ENCODE measurements around the gene RNF112. TPM values are rescaled to one million over a fixed set of nuclear protein-coding genes. Genes with fewer than 3 reads are reported as not detected.

RNF112 gene
- polyA plus RNA-seq, 1 donor from 2014 or later: 33.3 TPM

- Histone ChIP-seq H4K20me1 (ENCODE audit: insufficient read depth) (no peaks in the 10 kb centered on the region), H3F3A (ENCODE audit: insufficient read depth, low read length, poor library complexity, severe bottlenecking) (no peaks in the 10 kb centered on the region), H3K9me3 (ENCODE audit: low read length) (no peaks in the 10 kb centered on the region), H3K27ac (ENCODE audit: low read length) (no peak overlapping the region), H3K27me3 (ENCODE audit: insufficient read depth, low read depth, low read length) (no peaks in the 10 kb centered on the region), H2AFZ (ENCODE audit: low read depth, low read length) (no peak overlapping the region), H3K9ac (ENCODE audit: low read length) (no peak overlapping the region), H3K36me3 (ENCODE audit: insufficient read depth, low read length) (no peaks in the 10 kb centered on the region), H3K79me2 (replicated peaks; ENCODE audit: insufficient read depth, low read length) (no peaks in the 10 kb centered on the region), H3K4me2 (ENCODE audit: low read length) (no peak overlapping the region), H3K4me3 (ENCODE audit: low read length) (no peak overlapping the region), H3K9me2 (ENCODE audit: insufficient read depth, low read length) (no peaks in the 10 kb centered on the region)
- no peak for TF ChIP-seq TAF1 (IDR thresholded peaks at IDR 0.05; ENCODE audit: low read depth)
- TF ChIP-seq RAD21 (conservative IDR thresholded peaks at IDR 0.05): no peak
- TF ChIP-seq SMC3 (conservative IDR thresholded peaks at IDR 0.05; ENCODE audit: poor library complexity): no peak
- no peak for TF ChIP-seq REST (IDR thresholded peaks at IDR 0.05; ENCODE audit: borderline replicate concordance)
- no peak for TF ChIP-seq POLR2AphosphoS5 (IDR thresholded peaks at IDR 0.05)
- TF ChIP-seq MXI1 (conservative IDR thresholded peaks at IDR 0.05; ENCODE audit: poor library complexity, severe bottlenecking): no peak
- no peak for TF ChIP-seq CTCF (IDR thresholded peaks at IDR 0.05; ENCODE audit: poor library complexity, severe bottlenecking)
- TF ChIP-seq EP300 (conservative IDR thresholded peaks at IDR 0.05; ENCODE audit: poor library complexity, severe bottlenecking): no peak
- TF ChIP-seq EZH2 (IDR thresholded peaks at IDR 0.05; ENCODE audit: borderline replicate concordance, insufficient read depth, low read length, poor library complexity, severe bottlenecking): no peak
These were observed 2.0 kb upstream of the RNF112 start for GRCh38 chr17:19409066-19409465.

GRCh38 chr17:19409509-19409908, 1.5 kb upstream of the RNF112 start:
- H3K4me2 ChIP-seq (ENCODE audit: low read length): no peak overlapping the region
- no peaks in the 10 kb centered on the region for H4K20me1 ChIP-seq (ENCODE audit: insufficient read depth)
- no peaks in the 10 kb centered on the region for H3F3A ChIP-seq (ENCODE audit: insufficient read depth, low read length, poor library complexity, severe bottlenecking)
- H3K27ac ChIP-seq (ENCODE audit: low read length): no peak overlapping the region
- no peaks in the 10 kb centered on the region for H3K9me2 ChIP-seq (ENCODE audit: insufficient read depth, low read length)
- TF ChIP-seq EZH2 (IDR thresholded peaks at IDR 0.05; ENCODE audit: borderline replicate concordance, insufficient read depth, low read length, poor library complexity, severe bottlenecking) (no peak), EP300 (conservative IDR thresholded peaks at IDR 0.05; ENCODE audit: poor library complexity, severe bottlenecking) (no peak), SMC3 (conservative IDR thresholded peaks at IDR 0.05; ENCODE audit: poor library complexity) (no peak), CTCF (IDR thresholded peaks at IDR 0.05; ENCODE audit: poor library complexity, severe bottlenecking) (no peak), TAF1 (IDR thresholded peaks at IDR 0.05; ENCODE audit: low read depth) (no peak), POLR2AphosphoS5 (IDR thresholded peaks at IDR 0.05) (no peak), MXI1 (conservative IDR thresholded peaks at IDR 0.05; ENCODE audit: poor library complexity, severe bottlenecking) (no peak), REST (IDR thresholded peaks at IDR 0.05; ENCODE audit: borderline replicate concordance) (no peak), RAD21 (conservative IDR thresholded peaks at IDR 0.05) (no peak)
- H3K36me3 ChIP-seq (ENCODE audit: insufficient read depth, low read length): no peaks in the 10 kb centered on the region
- no peak overlapping the region for H2AFZ ChIP-seq (ENCODE audit: low read depth, low read length)
- no peaks in the 10 kb centered on the region for H3K79me2 ChIP-seq (replicated peaks; ENCODE audit: insufficient read depth, low read length)
- H3K27me3 ChIP-seq (ENCODE audit: insufficient read depth, low read depth, low read length): no peaks in the 10 kb centered on the region
- H3K9me3 ChIP-seq (ENCODE audit: low read length): no peaks in the 10 kb centered on the region
- H3K4me3 ChIP-seq (ENCODE audit: low read length): no peak overlapping the region
- H3K9ac ChIP-seq (ENCODE audit: low read length): no peak overlapping the region

Measured in neural cell (in vitro differentiated cells).